Fibroblast of lung (primary cell): ENCODE results near the gene ANKFN1. TPM values are rescaled to one million over a fixed set of nuclear protein-coding genes. Genes with fewer than 3 reads are reported as not detected.

ENCODE experiments used
- DNase-seq, 2 donors: peaks; one replicate each; pipeline versions ENCODE4 v3.0.0 to v3.0.0-alpha.2; 2010; ENCODE audit warnings: low read depth in 2 of 2
- H2AFZ ChIP-seq: 2 replicates; pipeline ENCODE4 v1.5.1; 2012; ENCODE audit warnings: low read length, control low read depth, inconsistent platforms
- H3K27ac ChIP-seq: 2 replicates; pipeline ENCODE4 v1.5.1; 2011; ENCODE audit warnings: low read length, control low read depth; ENCODE audit not compliant: insufficient read depth
- H3K27me3 ChIP-seq: 2 replicates; pipeline ENCODE4 v1.5.1; 2011; ENCODE audit warnings: mild to moderate bottlenecking, low read length; ENCODE audit not compliant: control insufficient read depth, insufficient read depth
- H3K36me3 ChIP-seq: 2 replicates; pipeline ENCODE4 v1.5.1; 2011; ENCODE audit warnings: low read length; ENCODE audit not compliant: control insufficient read depth, insufficient read depth
- H3K4me1 ChIP-seq: 2 replicates; pipeline ENCODE4 v1.5.1; 2011; ENCODE audit warnings: low read length; ENCODE audit not compliant: control insufficient read depth, insufficient read depth; ENCODE audit errors: extremely low read depth
- H3K4me2 ChIP-seq: 2 replicates; pipeline ENCODE4 v1.5.1; 2011; ENCODE audit warnings: low read length, control low read depth; ENCODE audit not compliant: insufficient read depth; ENCODE audit errors: extremely low read depth
- H3K4me3 ChIP-seq, 4 experiments: fragments of 200-600 bp in 1 of 4; sonication (generic) in 1 of 4; replicated peaks in 1 of 4; 2 replicates each; pipeline ENCODE4 v1.5.1; 2011 to 2016; ENCODE audit warnings: low read length in 4 of 4, low read depth in 3 of 4, mild to moderate bottlenecking in 3 of 4, control low read depth in 2 of 4, inconsistent platforms in 1 of 4, mixed read lengths in 1 of 4; ENCODE audit not compliant: insufficient read depth in 1 of 4; ENCODE audit errors: control extremely low read depth in 1 of 4
- H3K79me2 ChIP-seq: 2 replicates; pipeline ENCODE4 v1.5.1; 2012; ENCODE audit warnings: mild to moderate bottlenecking, low read length, inconsistent platforms; ENCODE audit not compliant: control insufficient read depth, insufficient read depth
- H3K9ac ChIP-seq: 2 replicates; pipeline ENCODE4 v1.5.1; 2011; ENCODE audit warnings: mild to moderate bottlenecking, low read length, control low read depth; ENCODE audit not compliant: insufficient read depth
- H3K9me3 ChIP-seq: 2 replicates; pipeline ENCODE4 v1.5.1; 2012; ENCODE audit warnings: low read depth, low read length; ENCODE audit not compliant: control insufficient read depth, insufficient read depth
- H4K20me1 ChIP-seq: 2 replicates; pipeline ENCODE4 v1.5.1; 2011; ENCODE audit warnings: low read length; ENCODE audit not compliant: control insufficient read depth, insufficient read depth; ENCODE audit errors: extremely low read depth
- CTCF ChIP-seq, 2 donors: IDR thresholded peaks in 1 of 2; conservative IDR thresholded peaks in 1 of 2; 1 replicate in 1 of 2; 2 replicates in 1 of 2; pipeline ENCODE4 v1.5.1; 2011 to 2012; ENCODE audit warnings: low read length in 2 of 2, control low read depth in 1 of 2, inconsistent platforms in 1 of 2, low read depth in 1 of 2, mild to moderate bottlenecking in 1 of 2
- EZH2 ChIP-seq: IDR thresholded peaks from 2 replicates; pipeline ENCODE4 v1.5.1; 2012; ENCODE audit warnings: low read length, control low read depth, mild to moderate bottlenecking; ENCODE audit errors: missing control alignments
- polyA plus RNA-seq, 2 donors: library from polyadenylated mRNA; depleted of rRNA in 1 of 2; stranded (reverse) in 1 of 2; unstranded in 1 of 2; fragments of >200 nt; gene quantifications; 2 replicates each; pipeline ENCODE4 v1.2.1, GENCODE V29; 2011 to 2012; ENCODE audit warnings: missing spikeins in 1 of 2
- total RNA-seq: library from RNA; depleted of rRNA; stranded (reverse); fragments of >200 nt; gene quantifications from 2 replicates; pipeline ENCODE4 v1.2.1, GENCODE V29; 2014

ANKFN1 gene
- total and polyA plus RNA-seq, 2 donors (not counting 1 experiment from before 2014, with no cell fraction given): 0.19 TPM; not detected in 1

DNA sequence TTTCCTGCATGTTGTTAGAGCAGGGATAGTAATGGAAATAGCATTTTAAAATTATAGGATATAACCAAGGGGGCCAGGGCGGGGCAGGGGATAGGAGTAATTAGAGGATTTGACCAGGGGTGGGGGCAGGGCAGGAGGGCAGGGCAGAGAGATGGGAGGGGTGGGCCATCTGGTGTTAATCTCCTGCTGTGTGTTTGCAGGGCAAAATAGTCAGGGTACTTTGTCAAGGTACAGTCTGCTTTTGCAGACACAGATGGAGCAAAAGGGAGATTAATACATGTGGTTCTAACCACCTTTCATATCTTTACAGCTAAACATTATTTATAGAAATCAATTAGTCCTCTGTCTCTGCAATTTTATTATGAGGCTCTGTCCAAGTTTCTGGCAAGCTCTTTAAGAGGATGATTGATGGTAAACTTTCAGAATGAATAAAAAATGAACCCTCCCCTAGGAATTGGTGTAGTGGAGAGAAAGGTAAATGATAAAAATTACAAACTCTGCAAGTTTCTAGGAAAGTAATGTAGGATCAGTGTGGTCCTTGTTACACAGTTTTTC lies 6.6 kb downstream of the ANKFN1 start:
- no peak for TF ChIP-seq CTCF (conservative IDR thresholded peaks at IDR 0.05 in 1 of 2, IDR thresholded peaks at IDR 0.05 in 1 of 2; ENCODE audit: low read depth in 1 of 2, low read length in 2 of 2)
- no peak for TF ChIP-seq EZH2
- Histone ChIP-seq H4K20me1 (no peaks in the 10 kb centered on the region), H3K27ac (no peak overlapping the region), H3K9me3 (no peaks in the 10 kb centered on the region), H3K27me3 (no peaks in the 10 kb centered on the region), H3K9ac (no peak overlapping the region), H2AFZ (no peak overlapping the region), H3K4me3 (no peak overlapping the region), H3K36me3 (no peaks in the 10 kb centered on the region), H3K4me2 (no peak overlapping the region), H3K79me2 (no peaks in the 10 kb centered on the region), H3K4me1 (no peaks in the 10 kb centered on the region)
- peak in 1 of 2 donors; percentile 40 for DNase-seq

DNA sequence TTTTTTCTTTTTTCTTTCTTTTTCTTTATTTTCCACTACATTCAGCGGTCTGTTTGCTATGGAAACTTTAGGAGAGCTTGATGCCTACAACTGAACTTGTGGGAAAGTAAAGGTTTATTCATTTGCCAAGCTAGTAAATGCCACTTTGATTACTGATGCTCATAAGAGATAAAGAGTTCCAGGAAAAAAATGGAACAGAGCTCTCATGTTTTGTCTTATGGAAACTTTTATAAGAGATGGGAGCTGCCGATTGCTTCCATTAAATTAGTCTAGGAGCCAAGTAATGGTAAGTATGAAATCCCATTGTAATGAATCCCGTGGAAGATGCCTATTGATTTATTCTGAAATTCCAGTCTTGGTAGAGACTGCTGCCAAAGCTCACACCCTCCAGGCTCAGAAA lies 7.1 kb downstream of the ANKFN1 start:
- Histone ChIP-seq H2AFZ (no peak overlapping the region), H3K79me2 (no peaks in the 10 kb centered on the region), H3K4me2 (no peak overlapping the region), H3K9ac (no peak overlapping the region), H3K27ac (no peak overlapping the region), H3K4me1 (no peaks in the 10 kb centered on the region), H3K4me3 (no peak overlapping the region), H4K20me1 (no peaks in the 10 kb centered on the region), H3K27me3 (no peaks in the 10 kb centered on the region), H3K9me3 (no peaks in the 10 kb centered on the region), H3K36me3 (no peaks in the 10 kb centered on the region)
- TF ChIP-seq EZH2 (no peak), CTCF (conservative IDR thresholded peaks at IDR 0.05 in 1 of 2, IDR thresholded peaks at IDR 0.05 in 1 of 2; ENCODE audit: low read depth in 1 of 2, low read length in 2 of 2) (no peak)
- DNase-seq: no peak

- Histone ChIP-seq H3K36me3 (no peaks in the 10 kb centered on the region), H3K27me3 (no peaks in the 10 kb centered on the region), H3K79me2 (no peaks in the 10 kb centered on the region), H3K27ac (no peak overlapping the region), H3K4me1 (no peaks in the 10 kb centered on the region), H3K4me2 (no peak overlapping the region), H3K4me3 (no peak overlapping the region), H3K9ac (no peak overlapping the region), H4K20me1 (no peaks in the 10 kb centered on the region), H2AFZ (no peak overlapping the region), H3K9me3 (no peaks in the 10 kb centered on the region)
- no peak for TF ChIP-seq CTCF (conservative IDR thresholded peaks at IDR 0.05 in 1 of 2, IDR thresholded peaks at IDR 0.05 in 1 of 2; ENCODE audit: low read depth in 1 of 2, low read length in 2 of 2)
- TF ChIP-seq EZH2: no peak
- no peak for DNase-seq
Measured at GRCh38 chr17:56165072-56165641, 11.9 kb downstream of the ANKFN1 start.
